CD4-positive, alpha-beta T cell treated with Interleukin-17A for 1 hour (primary cell): ENCODE measurements around the gene TCP11.

Experiments
- DNase-seq: peaks from one replicate; pipeline ENCODE4 v3.0.0-alpha.2; 2020

The TCP11 gene

DNA sequence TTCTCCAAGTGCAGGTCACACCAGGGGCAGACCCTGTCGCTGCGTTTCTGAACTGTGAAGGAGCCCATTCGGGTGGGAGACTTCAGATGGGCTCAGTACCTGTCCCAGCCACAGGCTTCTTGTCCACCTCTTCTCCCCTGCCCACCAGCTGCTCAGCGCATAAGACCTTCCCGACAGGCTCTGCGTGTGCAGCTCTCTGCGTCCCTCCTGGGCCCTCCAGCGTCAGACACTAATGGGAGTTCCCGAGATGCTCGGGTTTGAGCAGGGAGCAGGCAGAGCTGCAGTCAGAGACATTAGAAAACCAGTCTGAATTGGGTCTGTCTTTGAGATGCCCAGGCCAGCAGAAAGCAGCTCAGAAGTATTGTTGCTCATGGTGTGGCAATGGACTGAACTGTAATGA is 50.4 kb downstream of the TCP11 start:
- DNase-seq = no peak

DNA sequence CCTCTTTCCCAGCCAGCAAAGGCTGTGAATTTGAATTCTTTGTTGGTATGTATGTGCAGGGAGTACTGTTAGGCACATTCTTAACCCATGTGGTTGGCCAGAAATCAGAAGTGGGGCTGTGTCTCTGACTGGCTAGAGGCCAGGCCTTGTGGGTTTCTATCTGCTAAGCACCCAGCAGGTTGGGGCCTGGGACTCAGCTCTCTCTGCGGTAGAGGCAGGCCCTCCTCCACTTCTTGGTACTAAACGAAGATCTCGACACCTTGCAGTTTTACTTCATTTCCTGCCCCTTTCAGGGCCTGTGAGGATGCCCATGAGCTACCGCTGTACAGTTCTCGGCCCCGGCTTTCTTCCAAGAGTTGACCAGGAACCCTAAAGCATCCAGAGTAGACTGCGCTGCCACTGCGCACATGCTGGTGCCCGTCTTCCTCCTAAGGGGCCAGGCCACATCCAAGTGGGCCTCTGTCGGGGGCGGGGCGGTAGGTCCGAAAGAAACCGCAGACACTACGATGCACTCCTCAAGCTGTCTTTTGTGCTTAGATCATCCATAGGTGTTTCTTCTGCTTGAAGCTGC is 51.1 kb downstream of the TCP11 start:
- no peak for DNase-seq

GRCh38 chr6:35089216-35089934 is 51.8 kb downstream of the TCP11 start:
- no peak for DNase-seq

DNA sequence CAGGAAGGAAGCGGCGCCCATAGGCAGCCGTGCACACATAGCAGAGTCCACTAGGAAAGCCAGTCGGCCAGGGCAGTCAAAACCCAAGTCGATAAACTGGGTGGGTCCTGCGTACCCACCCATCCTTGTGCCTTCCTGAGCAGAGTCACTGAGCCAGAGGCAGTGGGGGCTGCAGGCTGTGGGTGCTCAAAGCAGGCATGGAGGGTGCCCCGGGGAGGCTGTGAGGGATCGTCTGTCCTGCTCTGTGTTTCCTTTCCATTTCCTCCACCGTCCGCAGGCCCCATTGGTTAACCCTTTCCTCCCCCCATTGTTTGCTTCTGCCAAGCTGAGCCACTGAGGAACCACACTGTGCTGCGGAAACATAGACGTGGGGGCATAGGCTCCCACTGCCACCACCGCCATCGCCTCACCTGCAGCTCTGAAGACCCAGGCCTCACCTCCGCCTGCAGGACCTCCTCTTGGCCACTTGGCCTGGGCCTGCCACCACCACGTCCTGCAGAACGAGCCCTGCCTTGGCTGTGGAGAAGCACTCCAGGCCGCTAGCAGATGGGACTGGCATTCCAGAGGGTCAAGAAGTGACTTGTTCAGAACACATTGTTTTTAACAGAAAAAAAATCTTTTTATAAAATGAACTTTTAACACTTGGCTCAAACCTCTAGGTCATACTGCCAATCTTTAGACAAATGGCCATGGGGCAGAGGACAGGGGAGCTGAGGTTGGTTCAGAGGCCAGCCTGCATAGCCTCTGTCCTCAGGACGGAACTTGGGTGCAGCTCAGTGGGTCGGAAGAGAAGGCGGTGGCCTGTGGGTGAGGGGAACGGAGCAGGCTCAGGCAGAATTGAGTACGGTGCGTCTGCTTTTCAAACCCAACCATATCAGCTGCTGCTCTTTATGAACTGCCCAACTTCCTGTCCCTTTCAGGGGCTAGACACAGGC is 52.6 kb downstream of the TCP11 start:
- no peak for DNase-seq

- DNase-seq = no peak
Measured at GRCh38 chr6:35087361-35088280, 53.5 kb downstream of the TCP11 start.

GRCh38 chr6:35086636-35087360 is 54.3 kb downstream of the TCP11 start:
- no peak for DNase-seq

DNA sequence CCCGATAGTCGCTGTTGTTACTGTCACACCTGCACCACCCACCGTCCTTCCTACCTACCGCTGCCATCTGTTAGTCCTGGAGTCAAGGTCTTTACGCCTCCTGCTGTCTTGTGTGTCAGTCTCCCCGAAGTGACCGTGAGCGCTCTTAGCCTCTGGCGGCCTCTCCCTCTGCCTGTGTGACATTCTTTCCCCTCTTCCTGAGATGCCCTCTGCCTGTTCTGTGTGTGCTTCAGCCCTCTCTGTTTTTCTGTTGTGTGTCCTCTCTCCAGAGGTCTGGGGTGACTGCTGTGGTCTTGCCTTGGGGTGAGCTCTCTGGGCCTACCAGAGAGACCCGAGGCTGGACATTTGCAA is 54.9 kb downstream of the TCP11 start:
- DNase-seq = no peak

DNA sequence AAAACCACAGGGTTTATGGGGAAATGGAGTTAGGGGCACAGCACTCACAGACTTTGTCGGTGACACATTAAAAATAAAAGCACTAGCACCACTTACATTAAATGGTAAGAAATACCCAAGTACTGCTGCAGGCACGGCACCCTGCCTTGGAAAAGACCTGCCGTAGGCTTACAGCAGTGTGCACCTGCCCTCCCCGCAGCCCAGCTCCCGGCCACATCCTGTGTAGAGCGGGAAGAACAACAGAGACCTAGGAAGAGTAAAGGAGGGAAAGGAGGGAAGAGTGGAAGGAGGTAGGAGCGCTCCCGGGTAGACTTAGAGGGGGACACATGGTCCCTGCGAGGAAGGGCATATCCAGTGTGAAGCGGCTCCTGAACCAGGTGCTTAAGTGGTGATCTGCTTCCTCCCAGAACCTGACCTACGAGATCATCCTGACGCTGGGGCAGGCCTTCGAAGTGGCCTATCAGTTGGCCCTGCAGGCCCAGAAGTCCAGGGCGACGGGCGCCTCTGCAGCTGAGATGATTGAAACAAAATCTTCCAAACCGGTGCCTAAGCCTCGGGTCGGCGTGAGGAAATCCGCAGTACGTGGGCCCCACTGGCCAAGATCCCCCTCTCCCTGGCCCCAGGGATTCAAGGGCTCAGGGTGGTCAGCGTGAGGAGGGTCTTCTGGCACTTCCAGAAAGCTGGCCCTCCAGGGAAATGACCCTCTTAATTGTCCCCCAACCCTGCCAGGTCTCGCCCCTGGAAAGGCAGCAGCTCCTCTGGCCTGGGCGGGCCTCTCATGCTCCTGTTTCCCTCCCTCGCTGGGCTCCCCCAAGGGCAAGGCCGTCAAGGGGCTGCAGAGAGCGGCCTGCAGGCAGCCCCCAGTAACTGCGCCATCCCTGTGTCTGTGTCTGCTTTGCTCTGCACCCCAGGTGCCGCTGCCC is 55.5 kb downstream of the TCP11 start:
- DNase-seq = no peak

GRCh38 chr6:35084511-35085203 is 56.5 kb downstream of the TCP11 start:
- no peak for DNase-seq

DNA sequence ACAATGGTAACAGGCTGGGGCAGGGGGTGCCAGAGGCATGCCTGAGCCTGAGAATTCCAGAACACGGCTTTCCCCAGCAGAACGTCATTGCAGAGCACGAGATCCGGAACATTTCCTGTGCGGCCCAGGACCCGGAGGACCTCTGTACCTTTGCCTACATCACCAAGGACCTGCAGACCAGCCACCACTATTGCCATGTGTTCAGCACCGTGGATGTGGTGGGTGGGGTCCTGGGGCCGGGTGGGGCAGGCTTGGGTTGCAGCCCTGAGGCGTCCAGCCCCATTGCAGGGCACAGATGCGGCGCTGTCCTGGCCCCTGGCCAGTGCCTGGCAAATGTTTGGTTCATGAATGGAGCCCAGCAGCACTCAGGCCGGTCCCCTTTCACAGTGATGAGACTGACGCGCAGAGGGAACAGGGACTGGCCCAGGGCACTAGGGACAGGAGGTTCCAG is 57.1 kb downstream of the TCP11 start:
- no peak for DNase-seq

DNA sequence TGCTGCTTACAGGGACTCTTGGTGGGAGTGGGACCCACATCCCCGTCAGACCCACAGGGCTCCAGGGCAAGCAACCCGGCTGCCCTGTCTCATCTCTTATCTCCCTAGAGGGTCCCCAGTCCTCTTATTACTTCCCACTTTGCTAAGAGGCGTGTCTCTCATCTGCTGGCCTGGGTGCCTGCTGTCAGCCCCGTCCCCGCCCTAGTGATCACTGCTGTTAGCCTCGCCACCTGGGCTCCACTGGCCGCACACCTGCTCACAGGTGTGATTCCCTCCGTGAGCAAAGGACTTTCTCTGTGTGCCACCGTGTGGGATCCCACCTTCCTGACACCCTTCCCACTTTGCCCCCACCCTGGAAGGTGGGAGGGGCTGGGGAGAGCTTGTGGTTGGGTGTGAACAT is 57.6 kb downstream of the TCP11 start:
- DNase-seq = no peak

- DNase-seq = no peak
Measured at GRCh38 chr6:35082733-35083403, 58.3 kb downstream of the TCP11 start.

DNA sequence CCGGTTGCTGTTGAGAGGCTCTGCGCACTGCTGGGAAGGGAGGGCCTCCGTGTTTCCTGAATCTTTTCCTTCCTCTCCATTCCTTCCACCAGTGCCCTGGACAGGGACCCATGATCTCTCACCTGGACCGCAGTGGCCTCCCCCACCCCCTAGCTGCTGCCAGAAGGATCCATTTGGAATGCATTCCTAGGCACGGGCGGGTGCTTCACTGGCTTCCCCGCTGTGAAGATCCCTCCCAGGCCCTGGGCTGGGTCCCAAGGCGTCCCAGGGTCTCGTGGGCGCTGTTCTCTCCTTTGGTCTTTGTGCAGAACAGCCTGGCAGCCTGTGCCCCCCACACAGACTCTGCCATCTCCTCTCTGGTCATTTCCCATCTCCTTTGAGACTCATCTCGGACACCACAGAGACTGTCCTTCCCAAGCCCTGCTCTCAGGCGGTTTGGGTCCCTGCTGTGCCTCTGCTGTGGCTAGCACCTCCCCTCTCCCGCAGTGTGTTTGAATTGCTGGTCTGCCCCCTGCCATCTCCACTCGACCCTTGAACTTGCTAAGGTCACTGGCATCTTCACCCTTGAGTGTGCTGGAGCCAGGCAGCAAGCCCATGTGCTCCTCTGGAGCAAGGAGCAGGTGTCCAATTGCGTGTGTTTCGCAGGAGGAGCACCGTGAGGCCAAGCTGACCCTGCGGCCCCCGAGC is 59.0 kb downstream of the TCP11 start:
- no peak for DNase-seq

DNA sequence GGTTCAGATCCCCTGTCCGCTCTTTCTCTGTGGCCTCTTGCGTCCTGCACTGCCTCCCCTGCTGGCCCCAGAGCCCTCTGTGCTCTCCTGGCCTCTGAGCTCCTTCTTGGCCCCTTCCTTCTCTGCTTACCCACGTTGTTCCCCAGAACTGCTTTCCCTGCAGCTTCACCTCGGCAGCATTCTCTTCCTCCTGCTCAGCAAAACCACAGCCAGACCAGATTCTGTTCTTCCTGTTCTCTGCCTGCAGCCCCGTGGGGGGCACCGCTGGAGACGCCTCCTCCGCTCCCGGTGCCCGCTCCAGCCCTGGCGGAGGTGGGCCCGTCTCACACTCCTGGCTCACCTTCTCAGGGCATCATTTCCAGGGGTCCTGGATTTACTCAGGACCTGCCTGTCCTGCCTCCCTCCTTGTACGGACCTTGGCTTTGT is 59.7 kb downstream of the TCP11 start:
- no peak for DNase-seq

DNA sequence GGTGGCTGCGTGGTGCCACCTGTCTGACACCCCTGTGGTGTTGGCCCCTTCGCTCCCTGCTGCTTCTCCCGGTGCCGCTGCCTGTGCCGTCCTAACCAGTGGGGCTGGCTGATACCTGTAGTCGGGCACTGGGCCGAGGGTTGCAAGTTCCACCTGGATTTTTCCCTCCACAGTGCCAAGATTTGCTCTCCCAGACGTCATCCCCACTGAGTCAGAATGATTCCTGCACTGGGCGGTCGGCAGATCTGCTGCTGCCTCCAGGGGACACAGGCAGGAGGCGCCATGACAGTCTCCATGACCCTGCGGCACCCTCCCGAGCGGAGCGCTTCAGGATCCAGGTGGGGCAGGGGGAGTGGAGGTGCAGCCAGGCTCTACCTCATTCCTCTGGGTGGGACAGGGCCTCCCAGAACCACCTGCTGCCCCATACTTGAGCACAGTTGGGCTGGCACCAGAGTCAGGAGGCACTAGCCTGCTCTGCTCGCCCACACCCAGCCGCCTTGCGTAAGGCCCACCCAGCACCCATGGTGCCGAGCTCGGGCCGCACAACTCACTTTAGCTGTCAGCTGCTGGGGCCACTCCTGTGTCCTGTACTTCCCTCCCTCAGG is 60.2 kb downstream of the TCP11 start:
- DNase-seq = no peak

- DNase-seq = no peak
Measured at GRCh38 chr6:35080016-35080680, 61.0 kb downstream of the TCP11 start.

- no peak for DNase-seq
Measured at GRCh38 chr6:35079311-35080000, 61.7 kb downstream of the TCP11 start.
